Non-pigmented ciliary epithelial cell (primary cell): ENCODE data around the gene TRIM46.
"Not testable (repeated sequence)": the region's sequence is repeated elsewhere in the genome, so short reads cannot be mapped to it uniquely, and the experiment has no call there.

ENCODE experiments used
- DNase-seq: peaks from one replicate; pipeline ENCODE4 v3.0.0-alpha.2; 2010; ENCODE audit warnings: low read depth

Gene TRIM46

DNA sequence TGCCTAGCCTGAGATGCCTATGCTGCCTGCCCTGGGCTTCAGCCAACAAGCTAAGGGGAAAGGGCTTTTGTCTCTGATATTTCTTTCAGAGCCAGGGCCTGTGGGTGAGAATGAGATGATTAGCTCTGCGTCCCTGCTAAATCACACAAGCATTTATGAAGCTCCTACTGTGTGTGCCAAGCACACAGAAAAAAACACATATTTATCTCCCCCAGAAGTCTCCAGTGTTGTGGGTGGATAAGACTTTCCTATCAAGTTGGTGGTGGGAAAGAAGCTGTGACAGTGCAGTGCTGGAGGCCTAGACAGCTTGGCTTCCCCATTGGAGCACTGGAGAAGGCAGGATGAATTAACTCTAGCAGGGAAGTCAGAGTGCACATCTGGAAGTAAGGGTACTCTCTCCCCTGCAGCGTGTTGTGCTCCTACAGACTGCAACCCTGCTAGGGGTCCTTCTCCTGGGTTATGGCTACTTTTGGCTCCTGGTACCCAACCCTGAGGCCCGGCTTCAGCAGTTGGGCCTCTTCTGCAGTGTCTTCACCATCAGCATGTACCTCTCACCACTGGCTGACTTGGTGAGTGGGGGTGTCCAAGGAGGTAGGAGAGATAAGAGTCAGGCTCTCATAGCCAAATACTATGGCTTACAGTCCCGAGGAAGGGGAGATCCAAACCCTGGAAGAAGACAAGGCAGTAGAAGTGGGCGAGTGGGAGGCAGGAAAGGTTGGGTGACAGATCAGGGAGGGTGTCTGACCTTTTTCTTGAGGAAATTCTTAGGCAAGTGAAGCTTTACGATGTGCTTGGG, 36.3 kb upstream of the TRIM46 start:
- DNase-seq: no peak

DNA sequence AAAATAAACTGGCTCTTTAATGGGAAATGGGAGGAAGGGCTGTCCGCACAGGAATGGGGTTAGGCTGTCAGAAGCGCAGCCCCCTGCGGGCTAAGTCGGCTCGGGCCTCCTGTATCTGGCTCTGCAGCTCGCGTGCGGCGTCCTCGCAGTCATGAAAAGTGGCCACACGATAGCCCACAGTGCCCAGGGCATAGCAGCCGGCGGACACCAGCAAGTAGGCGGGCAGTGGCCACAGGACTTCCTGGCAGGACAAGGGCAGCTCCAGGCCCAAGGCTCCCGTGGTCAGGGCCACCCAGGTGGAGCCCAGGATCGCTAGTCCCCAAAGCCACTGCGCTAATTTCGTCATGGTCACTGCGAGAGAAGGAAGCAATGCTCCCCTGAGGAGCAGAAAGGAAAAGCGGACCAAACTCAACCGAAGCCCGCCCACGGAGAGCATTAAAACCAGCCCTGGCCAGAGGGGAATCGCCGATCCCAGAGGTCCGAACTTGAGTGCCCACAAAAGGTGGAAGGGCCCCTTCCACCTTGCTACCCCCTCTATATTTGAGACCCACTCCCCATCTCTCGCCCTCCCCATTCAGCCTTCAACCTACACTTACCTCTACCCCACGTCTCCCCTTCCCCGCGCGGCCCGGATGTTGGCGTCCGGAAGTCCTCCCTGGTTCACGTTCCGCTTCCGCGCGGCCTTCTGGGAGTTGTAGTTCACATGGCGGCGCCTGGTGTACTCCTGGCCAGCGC, 33.6 kb upstream of the TRIM46 start, which contains the start of gene DPM3:
DPM3 (minus strand) TSS at position 637 of the 735 bp plus-strand sequence; CDS start at position 346, 291 bp downstream.
- DNase-seq: no peak

DNA sequence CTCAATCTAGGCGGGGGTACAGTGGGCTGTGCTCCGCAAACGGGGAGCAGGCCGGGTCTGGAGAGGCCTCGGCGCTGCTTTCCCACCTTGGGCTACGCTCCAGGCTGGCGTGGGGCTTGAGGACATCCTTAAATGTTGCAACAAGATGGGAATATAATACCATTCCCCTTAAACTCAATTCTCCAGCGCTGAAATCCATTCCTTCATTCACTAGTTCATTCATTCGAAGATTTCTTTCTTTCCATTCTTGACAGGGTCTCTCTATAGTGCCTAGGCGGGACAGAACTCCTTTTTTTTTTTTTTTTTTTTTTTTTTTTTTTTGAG, 33.1 kb upstream of the TRIM46 start:
- DNase-seq: no peak

DNA sequence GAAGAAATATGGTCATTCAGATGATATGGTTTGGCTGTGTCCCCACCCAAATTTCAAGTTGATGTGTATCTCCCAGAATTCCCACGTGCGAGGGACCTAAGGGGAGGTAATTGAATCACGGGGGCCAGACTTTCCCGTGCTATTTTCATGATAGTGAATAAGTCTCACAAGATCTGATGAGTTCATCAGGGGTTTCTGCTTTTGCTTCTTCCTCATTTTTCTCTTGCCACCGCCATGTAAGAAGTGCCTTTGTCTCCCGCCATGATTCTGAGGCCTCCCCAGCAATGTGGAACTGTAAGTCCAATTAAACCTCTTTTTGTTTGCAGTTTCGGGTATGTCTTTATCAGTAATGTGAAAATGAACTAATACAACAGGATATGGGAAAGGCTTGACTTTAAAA, 31.9 kb upstream of the TRIM46 start:
- DNase-seq: no peak

DNA sequence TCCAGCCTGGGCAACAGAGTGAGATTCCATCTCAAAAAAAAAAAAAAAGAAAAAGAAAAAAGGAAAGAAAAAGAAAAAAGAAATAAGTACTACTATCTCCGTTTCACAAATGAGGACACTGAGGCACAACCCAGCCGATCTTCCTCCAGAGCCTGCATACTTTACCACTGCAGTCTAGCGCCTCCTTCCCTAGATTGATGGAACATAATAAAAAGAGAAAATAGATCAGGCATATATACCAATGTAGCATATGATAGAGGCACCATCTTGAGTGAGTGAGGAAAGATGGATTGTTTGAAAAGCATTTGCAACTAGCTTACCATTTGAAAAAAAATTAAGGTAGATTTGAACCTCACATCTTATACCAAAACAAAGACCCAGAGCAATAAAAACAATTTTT, 28.2 kb upstream of the TRIM46 start:
- no peak for DNase-seq

DNA sequence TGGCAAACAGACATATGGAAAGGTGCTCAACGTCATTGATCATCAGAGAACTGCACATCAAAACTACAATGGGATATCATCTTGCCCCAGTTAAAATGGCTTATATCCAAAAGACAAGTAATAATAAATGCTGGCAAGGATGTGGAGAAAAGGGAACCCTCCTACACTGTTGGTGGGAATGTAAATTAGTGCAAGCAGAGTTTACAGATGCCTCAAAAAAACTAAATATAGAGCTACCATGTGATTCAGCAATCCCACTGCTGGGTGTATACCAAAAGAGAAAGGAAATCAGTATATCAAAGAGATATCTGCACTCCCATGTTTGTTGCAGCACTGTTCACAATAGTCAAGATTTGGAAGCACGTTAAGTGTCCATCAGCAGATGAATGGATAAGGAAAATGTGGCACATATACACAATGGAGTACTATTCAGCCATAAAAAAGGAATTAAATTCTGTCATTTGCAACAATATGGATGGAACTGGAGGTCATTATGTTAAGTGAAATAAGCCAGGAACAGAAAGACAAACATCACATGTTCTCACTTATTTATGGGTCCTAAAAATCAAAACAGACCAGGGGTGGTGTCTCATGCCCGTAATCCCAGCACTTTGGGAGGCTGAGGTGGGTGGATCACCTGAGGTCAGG, 17.5 kb upstream of the TRIM46 start:
- not testable (repeated sequence) for DNase-seq

DNA sequence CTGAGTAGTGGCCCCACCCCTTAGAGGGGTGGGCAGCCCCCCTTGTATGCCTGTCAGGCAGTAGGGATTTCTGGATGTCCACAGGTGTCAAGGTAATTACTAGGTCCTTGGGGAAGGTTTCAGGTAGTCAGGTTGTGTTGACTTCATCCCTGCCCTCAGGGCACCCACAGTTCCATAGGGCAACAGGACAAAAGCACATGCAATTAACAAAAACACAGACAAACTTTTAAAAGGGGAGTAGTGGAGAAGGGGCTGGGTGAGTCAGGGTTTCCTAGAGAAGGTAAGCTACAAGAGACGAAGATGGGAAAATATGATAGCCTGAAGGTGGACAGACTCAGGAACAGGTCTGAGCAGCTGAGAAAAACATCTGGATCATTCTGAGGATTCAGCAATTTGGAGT, 14.7 kb upstream of the TRIM46 start:
- DNase-seq: no peak

DNA sequence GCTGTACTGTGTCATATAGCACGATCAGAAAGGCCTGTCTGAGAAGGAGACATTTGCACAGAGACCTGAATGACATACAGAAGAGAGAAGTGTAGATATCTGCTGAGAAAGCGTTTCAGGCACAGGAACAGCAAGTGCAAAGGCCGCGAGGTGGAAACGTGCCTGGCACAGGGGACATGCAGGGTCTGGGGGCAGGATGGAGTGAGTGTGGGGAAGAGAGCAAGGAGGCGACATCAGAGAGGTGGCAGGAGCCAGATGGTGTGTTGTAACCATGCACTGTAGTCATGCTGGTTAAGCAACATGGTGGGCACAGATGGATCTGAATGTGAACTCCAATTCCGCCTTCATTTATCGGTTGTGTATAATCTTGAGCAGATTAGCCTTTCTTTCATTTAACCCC, 13.5 kb upstream of the TRIM46 start:
- no peak for DNase-seq

DNA sequence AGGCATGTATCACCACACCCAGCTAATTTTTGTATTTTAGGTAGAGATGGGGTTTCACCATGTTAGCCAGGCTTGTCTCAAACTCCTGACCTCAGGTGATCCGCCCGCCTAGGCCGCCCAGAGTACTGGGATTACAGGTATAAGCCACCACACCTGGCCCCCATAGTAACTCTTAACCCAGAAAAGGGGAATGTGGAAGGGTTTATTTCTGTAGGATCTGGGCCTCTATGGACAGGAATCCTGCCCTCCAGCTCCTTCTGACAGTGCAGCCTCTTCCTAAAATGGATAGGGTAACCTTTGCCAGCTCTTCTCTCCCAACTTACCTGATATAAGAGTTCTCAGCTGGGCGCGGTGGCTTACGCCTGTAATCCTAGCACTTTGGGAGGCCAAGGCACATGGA, 11.0 kb upstream of the TRIM46 start:
- DNase-seq: not testable (repeated sequence)

DNA sequence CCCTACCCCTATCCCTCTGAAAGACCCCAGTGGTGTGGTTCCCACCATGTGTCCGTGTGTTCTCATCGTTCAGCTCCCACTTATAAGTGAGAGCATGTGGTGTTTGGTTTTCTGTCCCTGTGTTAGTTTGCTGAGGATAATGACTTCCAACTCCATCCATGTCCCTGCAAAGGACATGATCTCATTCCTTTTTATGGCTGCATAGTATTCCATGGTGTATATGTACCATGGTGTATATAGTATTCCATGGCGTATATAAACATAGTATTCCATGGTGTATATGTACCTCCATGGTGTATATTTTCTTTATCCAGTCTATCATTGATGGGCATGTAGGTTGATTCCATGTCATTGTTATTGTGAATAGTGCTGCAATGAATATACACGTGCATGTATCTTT, 9.9 kb upstream of the TRIM46 start:
- DNase-seq: not testable (repeated sequence)

DNA sequence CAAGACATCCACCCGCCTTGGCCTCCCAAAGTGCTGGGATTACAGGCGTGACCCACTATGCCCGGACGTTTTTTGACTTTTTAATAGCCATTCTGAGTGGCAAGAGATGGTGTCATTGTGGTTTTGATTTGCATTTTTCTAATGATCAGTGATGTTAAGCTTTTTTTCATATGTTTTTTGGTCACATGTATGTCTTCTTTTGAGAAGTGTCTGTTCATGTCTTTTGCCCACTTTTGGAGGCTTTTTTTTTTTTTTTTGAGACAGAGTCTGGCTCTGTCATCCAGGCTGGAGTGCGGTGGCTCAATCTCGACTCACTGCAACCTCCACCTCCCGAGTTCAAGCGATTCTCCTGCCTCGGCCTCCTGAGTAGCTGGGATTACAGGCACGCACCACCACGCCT, 9.0 kb upstream of the TRIM46 start:
- DNase-seq: not testable (repeated sequence)

DNA sequence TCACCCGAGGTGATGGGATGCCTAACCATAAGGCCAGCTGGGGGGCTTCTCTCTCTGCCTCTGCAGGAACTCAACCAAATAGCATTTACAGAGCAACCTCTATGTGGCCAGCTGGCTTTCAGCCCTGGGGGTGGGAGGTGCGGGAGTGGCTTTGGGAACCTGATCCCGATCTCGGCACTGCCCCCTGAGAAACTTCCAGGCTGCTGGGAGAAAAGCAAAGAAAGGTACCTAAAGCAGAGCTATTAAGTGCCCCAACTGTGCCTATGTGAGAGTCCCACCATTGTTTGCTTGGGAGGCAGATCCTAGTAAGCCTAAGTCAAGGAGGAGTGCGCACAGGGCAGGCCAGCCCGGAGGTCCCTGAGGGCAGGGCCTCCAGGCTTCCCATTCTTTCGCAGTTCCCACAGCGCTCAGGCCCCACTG, 7.6 kb upstream of the TRIM46 start:
- DNase-seq: no peak

DNA sequence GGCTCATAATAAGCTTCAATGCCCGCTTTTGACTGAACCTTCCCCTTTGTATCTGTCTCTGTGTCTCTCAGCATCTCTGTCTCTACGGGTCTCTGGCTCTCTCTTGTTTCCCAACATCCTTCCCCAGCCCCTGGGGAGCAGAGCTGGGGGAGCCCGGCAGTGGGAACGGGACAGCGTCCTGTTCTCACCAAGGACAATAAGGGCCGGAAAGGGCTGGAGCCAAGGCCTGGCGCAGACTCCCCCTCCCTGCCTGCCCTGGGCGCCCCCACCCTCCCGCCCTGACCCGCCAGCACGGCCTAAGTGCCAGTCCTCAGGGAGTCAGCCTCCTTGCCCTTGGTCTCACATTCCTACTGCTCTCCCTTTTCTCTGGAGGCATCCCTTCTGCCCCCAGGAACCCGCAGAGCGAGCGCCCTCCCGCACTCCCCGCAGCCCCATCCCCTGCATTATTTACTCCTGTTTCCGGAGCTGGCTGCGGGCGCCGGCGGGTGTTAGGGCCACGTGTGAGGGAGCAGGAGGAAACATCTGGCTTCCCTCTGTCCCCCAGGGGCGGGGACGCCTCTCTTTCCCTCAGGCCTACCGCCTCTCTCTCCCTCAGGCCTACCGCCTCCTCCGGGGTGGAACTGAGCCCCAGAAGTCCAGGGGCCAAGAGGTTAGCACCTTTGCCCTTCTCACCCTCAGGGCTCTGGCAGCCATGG, 7.0 kb upstream of the TRIM46 start:
- DNase-seq: no peak

DNA sequence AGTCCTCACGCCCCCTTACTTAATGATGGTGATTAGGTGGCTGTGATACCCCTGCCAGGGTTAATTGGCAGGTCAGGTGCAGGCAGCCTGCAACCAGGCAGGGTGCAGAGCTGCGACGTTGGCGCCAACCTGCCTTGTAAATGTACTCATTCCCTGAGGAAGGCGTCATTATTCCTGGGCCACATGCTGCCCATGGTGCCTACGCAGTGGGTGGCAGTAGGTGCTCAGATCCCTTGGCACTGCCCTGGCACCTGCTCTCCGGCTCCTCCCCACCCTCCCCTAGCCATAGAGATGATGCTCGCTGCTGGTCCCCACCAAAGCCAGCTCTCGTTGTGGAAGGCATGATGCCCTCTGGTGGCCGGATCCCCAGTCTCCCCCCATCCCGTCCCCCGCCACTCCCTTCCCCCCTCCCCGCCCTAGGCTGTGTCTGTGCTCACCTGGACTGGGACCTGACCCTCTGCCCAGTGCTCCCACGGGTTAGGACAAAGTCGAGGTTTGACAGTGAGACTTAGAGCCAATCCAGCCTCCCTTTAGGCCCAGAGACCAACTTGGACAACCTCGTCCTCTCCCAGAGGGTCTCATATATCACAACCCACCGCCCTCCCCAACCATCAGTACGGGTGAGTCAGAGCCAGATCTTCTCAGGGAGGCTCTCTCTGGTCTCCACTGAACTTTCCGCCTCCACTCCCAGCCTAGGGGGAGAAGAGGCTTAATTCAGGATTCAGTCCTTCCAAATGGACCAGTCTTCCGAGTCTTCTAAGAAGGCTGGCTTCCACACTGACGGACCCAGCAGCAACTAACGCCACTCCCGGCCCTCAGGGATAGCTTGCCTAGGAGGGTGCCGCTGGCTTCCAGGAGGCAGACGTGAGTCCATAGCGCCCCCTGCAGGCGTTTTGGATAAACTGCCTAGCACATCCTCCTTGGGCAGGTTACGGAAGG, 6.2 kb upstream of the TRIM46 start:
- DNase-seq: peak; percentile 41

DNA sequence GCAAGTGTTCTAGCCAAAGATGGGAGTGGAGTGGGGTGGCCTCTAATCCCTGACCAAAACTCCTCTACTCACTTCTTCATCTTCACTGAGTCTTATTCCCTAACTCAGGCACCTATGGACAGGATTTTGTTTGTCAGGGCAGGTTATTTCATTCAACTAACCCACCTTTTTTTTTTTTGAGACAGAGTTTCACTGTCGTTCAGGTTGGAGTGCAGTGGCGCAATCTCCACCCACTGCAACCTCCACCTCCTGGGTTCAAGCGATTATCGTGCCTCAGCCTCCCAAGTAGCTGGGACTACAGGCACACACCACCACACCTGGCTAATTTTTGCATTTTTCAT, 5.6 kb upstream of the TRIM46 start:
- DNase-seq: not testable (repeated sequence)

DNA sequence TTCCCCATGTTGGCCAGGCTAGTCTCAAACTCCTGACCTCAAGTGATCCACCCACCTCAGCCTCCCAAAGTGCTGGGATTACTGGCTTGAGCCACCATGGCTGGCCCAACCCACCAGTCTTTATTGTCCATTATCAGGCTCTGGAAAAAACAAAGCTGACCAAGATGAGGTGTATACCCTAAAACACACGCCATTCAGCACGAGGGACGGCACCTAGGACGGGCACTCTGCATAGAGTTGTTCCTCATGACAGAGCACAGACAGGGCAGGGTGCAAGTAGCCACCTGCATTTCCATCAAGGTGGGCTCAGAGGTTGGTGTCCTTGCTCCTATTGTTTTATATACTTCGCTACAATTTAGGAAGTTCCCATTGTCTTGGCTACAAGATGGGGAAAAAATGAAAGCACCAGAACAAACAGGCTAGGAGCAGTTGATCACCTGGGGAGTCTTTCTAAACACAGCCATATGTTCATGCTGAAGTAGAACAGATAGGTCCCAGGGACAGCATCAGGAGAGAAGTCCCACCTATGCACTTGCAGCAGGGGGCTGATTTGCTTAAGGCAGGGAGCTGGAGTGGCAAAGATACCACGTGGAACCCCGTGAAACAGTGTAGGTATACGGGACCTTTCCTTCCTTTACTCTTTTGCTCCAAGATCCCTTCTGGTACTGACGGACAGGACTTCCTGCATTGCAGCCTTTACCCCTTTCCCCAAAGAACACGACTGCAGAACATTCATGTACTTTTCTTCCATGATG, 5.0 kb upstream of the TRIM46 start:
- DNase-seq: no peak

DNA sequence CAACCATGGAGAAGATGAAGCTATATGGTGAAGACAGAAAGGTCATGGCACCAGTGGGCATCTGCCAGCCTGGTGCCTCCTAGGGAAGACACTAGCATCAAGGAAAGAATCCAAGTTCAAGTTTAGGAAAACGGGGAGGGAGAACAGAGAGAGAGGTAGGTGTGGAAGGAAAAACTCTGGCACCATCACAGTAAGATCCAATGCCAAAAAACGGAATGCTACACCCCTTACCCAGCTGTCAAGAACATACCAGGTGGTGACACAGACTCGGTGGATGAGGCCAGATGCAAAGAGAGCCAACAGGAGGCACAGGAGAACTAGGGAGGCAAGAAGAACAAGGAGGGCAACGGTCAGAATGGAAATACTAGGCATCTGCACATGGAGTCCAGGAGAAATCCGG, 4.1 kb upstream of the TRIM46 start:
- no peak for DNase-seq

DNA sequence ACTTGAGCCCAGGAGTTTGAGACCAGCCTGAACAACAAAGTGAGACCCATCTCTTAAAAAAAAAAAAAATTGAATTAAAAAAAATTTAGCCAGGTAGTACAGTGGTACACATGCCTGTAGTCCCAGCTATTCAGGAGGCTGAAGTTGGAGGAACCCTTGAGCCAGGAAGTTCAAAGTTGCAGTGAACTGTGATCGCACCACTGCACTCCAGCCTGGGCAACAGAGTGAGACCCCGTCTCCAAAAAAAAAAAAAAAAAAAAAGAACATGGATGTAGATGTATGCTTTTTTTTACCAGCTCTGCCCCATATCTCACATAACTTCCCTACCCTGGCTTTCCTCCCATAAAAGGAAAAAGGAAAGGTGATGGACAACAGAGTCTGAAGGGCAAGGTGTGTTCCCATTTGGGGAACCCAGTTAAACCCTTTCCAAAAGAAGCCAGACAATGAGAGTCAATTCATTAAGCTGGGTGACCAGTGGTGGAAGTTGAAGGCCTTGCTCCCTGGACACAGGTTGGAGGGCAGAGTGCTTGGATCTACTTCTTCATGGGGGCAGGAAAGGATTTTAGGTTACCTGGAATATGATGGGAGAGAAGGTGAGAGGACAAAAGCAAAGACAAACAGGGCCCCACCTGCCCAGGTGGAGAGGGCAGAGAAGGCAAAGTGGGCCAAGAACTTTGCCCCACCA, 3.4 kb upstream of the TRIM46 start:
- no peak for DNase-seq

DNA sequence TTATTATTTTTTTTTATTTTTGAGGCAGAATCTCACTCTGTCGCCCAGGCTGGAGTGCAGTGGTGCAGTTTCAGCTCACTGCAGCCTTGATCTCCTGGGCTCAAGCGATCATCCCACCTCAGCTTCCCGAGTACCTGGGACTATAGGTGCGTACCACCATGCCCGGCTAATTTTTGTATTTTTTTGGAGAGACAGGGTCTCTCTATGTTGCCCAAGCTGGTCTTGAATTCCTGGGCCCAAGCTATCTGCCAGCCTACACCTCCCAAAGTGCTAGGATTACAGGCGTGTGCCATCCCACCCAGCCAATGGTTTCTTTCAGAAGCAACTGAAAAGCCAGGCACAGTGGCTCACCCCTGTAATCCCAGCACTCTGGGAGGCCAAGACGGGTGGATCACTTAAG, 2.8 kb upstream of the TRIM46 start:
- DNase-seq: no peak
